Smooth muscle cell (in vitro differentiated cells): ENCODE results near the gene GAPDH. TPM values are rescaled to one million over a fixed set of nuclear protein-coding genes. Genes with fewer than 3 reads are reported as not detected.

Experiments
- DNase-seq: peaks from one replicate; lab custom pipeline; 2025; ENCODE audit not compliant: unreplicated experiment; lab: John Stamatoyannopoulos, UW
- H2AFZ ChIP-seq: fragments of 200-600 bp; sonication (generic); 2 replicates; pipeline ENCODE4 v1.6.0; 2016; ENCODE audit warnings: antibody characterized with exemption, low read depth, mild to moderate bottlenecking
- H3F3A ChIP-seq: fragments of 200-600 bp; sonication (generic); 2 replicates; pipeline ENCODE4 v1.6.0; 2017; ENCODE audit warnings: antibody characterized with exemption, low read depth
- H3K27ac ChIP-seq: fragments of 200-600 bp; sonication (generic); 2 replicates; pipeline ENCODE4 v1.5.1; 2016; ENCODE audit warnings: low read depth, mild to moderate bottlenecking
- H3K27me3 ChIP-seq: fragments of 200-600 bp; sonication (generic); 2 replicates; pipeline ENCODE4 v1.6.1; 2016; ENCODE audit warnings: low read depth, mild to moderate bottlenecking
- H3K36me3 ChIP-seq: fragments of 200-600 bp; sonication (generic); 2 replicates; pipeline ENCODE4 v1.5.1; 2016; ENCODE audit warnings: low read depth
- H3K4me1 ChIP-seq: fragments of 200-600 bp; sonication (generic); 2 replicates; pipeline ENCODE4 v1.5.1; 2016; ENCODE audit warnings: low read depth
- H3K4me2 ChIP-seq: fragments of 200-600 bp; sonication (generic); 2 replicates; pipeline ENCODE4 v1.6.0; 2016; ENCODE audit warnings: mild to moderate bottlenecking
- H3K4me3 ChIP-seq: fragments of 200-600 bp; sonication (generic); 2 replicates; pipeline ENCODE4 v1.5.1; 2016; ENCODE audit warnings: mild to moderate bottlenecking
- H3K79me2 ChIP-seq: fragments of 200-600 bp; sonication (generic); 2 replicates; pipeline ENCODE4 v1.6.0; 2016; ENCODE audit warnings: low read depth, mild to moderate bottlenecking
- H3K9ac ChIP-seq: fragments of 200-600 bp; sonication (generic); 2 replicates; pipeline ENCODE4 v1.6.0; 2016; ENCODE audit warnings: low read depth
- H3K9me3 ChIP-seq: fragments of 200-600 bp; sonication (generic); replicated peaks from 2 replicates; pipeline ENCODE4 v1.5.1; 2016; ENCODE audit warnings: low read depth
- H4K20me1 ChIP-seq: fragments of 200-600 bp; sonication (generic); 2 replicates; pipeline ENCODE4 v1.6.0; 2016; ENCODE audit warnings: low read depth
- CTCF ChIP-seq: fragments of 200-600 bp; sonication (generic); IDR thresholded peaks from 2 replicates; pipeline ENCODE4 v1.5.1; 2017; ENCODE audit warnings: borderline replicate concordance, mild to moderate bottlenecking, antibody characterized with exemption; ENCODE audit not compliant: insufficient read depth, poor library complexity, severe bottlenecking
- WGBS: methylation state at CpG from one replicate; pipeline ENCODE4 v1.1.7; 2016; ENCODE audit warnings: low lambda C conversion rate; 5-methylcytosine and 5-hydroxymethylcytosine counted together
- polyA plus RNA-seq: library from polyadenylated mRNA; unstranded; fragments of >200 nt; fragmentation: Nextera tagmentation; extraction: Ambion mirVana; gene quantifications from 2 replicates; pipeline ENCODE4 v1.2.1, GENCODE V29; 2016
- total RNA-seq: library from RNA; depleted of rRNA; stranded (reverse); fragments of >200 nt; gene quantifications from 2 replicates; pipeline ENCODE4 v1.2.3, GENCODE V29; 2014

GAPDH gene
- total and polyA plus RNA-seq, 2 experiments from 2014 or later = 5,158 to 9,934 TPM

- no peak overlapping the region for H3K4me2 ChIP-seq
- no peaks in the 10 kb centered on the region for H3K36me3 ChIP-seq
- no peak overlapping the region for H2AFZ ChIP-seq
- no peak for TF ChIP-seq CTCF
- H3K4me1 ChIP-seq = peaks cover 10% of the 10 kb centered on the region
- no peak overlapping the region for H3K9ac ChIP-seq
- H3K79me2 ChIP-seq = peaks cover 30% of the 10 kb centered on the region
- H3K27me3 ChIP-seq = no peaks in the 10 kb centered on the region
- H3K27ac ChIP-seq = peak overlapping the region; percentile 74
- peaks cover 61% of the 10 kb centered on the region for H4K20me1 ChIP-seq
- WGBS = 84% methylated on average over 5 of the region's 5 CpGs
- H3K9me3 ChIP-seq = no peaks in the 10 kb centered on the region
- DNase-seq = no peak
- H3K4me3 ChIP-seq = no peak overlapping the region
- H3F3A ChIP-seq = peaks cover 69% of the 10 kb centered on the region
These were observed 5.0 kb downstream of the GAPDH start for GRCh38 chr12:6539314-6539682.

GRCh38 chr12:6539707-6540134, 5.4 kb downstream of the GAPDH start:
- H3K4me3 ChIP-seq = no peak overlapping the region
- no peaks in the 10 kb centered on the region for H3K36me3 ChIP-seq
- H2AFZ ChIP-seq = no peak overlapping the region
- no peak overlapping the region for H3K9ac ChIP-seq
- DNase-seq = no peak
- H3K4me2 ChIP-seq = no peak overlapping the region
- no peaks in the 10 kb centered on the region for H3K9me3 ChIP-seq
- H3K4me1 ChIP-seq = peaks cover 10% of the 10 kb centered on the region
- H3K27ac ChIP-seq = peak overlapping the region; percentile 74
- peaks cover 67% of the 10 kb centered on the region for H3F3A ChIP-seq
- no peaks in the 10 kb centered on the region for H3K27me3 ChIP-seq
- H4K20me1 ChIP-seq = peaks cover 57% of the 10 kb centered on the region
- WGBS = 78% methylated on average over 14 of the region's 14 CpGs
- TF ChIP-seq CTCF = no peak
- H3K79me2 ChIP-seq = peaks cover 26% of the 10 kb centered on the region

GRCh38 chr12:6540181-6540877, 6.0 kb downstream of the GAPDH start:
- no peak for TF ChIP-seq CTCF
- peak overlapping the region; percentile 74 for H3K27ac ChIP-seq
- no peaks in the 10 kb centered on the region for H3K36me3 ChIP-seq
- DNase-seq = peak; percentile 56
- no peaks in the 10 kb centered on the region for H3K27me3 ChIP-seq
- H3K79me2 ChIP-seq = peaks cover 20% of the 10 kb centered on the region
- H3K4me1 ChIP-seq = peaks cover 10% of the 10 kb centered on the region
- WGBS = 15% methylated on average over 35 of the region's 35 CpGs
- H3F3A ChIP-seq = peaks cover 61% of the 10 kb centered on the region
- peaks cover 51% of the 10 kb centered on the region for H4K20me1 ChIP-seq
- no peak overlapping the region for H2AFZ ChIP-seq
- H3K9me3 ChIP-seq = no peaks in the 10 kb centered on the region
- H3K9ac ChIP-seq = no peak overlapping the region
- H3K4me2 ChIP-seq = peak overlapping the region; percentile 27
- H3K4me3 ChIP-seq = no peak overlapping the region
